HT1080 (cell line): Measurements from ENCODE around the gene ASB3. TPM values are rescaled to one million over a fixed set of nuclear protein-coding genes. Genes with fewer than 3 reads are reported as not detected.

ENCODE experiments used
- DNase-seq: peaks from one replicate; pipeline ENCODE4 v3.0.0-alpha.2; 2015; ENCODE audit warnings: low read depth
- total RNA-seq: library from RNA; depleted of rRNA; stranded (reverse); fragments of >200 nt; shearing (Covaris generic); gene quantifications from 2 replicates; pipeline ENCODE4 v1.2.3, GENCODE V29; 2014; rRNA removed

ASB3 gene
- total RNA-seq, 1 experiment from 2014 or later: 16.4 TPM

DNA sequence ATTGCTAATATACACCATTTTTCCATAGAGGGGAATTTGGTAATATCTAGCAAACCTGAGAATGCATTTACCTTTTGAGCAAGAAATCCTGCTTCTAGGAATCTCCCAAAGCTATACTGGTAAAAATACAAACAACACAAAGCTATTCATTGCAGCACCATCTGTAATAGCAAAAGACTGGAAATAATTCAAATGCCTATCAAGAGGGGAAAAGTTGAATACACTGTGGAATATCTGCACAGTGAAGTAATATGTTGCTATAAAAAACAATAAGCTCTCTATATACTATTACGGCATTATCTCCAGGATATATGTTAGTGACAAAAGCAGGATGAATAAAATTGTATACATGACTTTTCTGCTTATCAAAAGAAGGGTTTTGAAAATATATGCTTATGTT, 131.5 kb downstream of the ASB3 start:
- DNase-seq: no peak

DNA sequence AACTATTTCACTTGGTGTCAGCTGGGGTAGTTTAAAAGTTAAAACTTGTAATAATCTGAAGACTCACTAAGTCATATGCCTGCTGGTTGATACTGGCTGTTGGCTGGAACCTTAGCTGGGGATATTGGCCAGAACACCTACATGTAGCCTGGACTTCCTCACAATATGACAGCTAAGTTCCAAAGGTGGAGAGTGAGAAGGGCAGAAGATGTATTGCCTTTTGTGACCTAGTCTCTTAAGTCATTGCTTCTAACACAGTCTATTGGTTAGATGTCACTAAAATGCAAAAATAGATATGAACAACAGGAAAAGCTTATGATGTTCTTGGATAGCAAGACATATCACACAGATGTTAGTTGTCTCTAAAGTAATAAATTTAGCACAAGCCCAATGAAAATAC, 132.4 kb downstream of the ASB3 start:
- DNase-seq: no peak

DNA sequence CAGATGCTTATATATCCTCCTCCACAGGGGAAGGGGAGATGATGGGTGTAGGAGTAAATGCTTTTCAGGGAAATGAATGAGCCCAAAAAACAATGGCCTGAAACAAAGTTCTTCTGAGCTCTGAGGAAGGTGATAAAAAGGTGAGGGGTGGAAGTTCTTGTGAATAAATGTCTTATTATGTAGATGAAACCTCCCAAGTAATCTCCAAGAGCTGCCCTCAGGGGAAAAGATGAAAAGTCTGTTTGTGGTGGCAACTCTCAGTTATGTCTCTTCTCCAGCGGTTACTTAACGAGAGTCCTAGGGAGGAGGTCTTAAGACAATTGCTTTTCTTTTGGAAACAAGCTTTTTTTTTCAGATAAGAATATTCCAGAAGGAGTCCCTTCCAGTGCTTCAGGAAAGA, 134.6 kb downstream of the ASB3 start:
- no peak for DNase-seq

DNA sequence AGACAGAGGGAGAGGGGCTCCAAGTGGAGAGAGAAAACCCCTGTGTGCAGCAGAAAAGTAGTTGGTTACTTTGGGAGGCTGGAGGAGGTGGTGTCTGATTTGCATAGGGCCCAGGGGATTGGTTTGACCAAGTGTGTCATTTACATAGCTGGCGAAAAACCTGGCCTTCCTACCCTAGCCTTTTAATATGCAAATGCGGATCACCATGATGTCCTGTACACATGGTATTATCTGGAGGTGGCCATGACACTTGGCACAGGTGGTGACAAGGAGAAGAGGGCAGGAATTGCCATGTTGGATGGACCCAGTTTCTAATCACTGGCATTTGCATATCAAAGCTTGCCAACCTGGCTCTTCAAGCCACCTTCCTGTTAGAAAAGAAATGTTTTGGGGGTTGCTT, 140.0 kb downstream of the ASB3 start:
- DNase-seq: no peak

DNA sequence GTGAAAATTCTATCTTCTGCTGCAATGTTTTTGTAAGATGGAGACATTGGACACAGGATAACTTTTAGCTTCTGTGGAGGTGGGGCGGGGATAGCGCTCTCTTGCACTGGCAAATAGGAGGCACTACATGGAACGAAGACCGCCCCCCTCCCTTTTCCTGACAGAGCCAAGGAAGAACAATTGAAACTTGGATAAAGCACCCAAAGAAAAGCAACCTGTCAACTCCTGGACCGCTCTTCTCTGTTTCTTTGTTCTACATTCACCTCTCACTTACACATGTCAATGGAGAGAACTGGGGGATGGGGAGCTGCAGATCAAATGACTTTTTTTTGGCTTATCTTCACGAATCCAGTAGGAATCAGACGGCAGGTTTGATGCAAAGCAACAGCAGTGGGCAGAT, 145.5 kb downstream of the ASB3 start:
- no peak for DNase-seq

DNA sequence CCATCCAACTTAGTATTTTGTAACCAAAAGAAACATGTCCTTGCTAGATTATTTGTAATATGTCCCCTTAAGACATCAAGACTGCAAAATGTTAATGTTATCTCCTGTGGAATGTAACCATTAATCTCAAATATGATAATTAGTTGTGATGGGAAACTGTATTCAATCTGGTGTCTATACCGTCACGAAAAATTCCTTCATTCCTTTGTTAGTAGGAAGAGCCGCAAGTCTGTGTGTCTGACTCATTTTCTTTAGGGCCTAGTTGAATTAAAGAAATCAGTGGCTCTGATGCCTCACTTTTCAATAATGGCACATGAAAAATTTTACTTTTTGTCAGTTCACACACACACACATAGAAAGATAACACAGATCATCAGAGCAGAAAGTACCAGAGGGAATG, 146.3 kb downstream of the ASB3 start:
- no peak for DNase-seq

DNA sequence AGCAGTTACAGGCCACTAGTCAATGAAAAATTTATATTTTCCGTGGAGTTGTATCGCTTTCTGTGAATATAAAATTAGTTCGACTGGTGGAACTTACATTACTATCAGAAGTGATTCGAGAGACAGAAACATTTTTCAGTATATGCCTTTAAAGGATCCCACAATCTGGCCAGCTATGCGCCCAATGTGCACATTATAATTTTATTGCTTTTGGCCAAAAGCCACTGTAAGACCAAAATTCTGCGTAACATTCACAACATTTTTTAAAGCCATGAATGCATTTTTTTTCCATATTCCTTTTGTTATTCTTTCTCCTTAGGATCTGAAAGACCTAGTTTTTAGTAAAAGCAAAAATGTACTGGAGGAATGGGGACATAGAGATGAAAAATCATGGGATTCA, 150.2 kb downstream of the ASB3 start:
- no peak for DNase-seq

DNA sequence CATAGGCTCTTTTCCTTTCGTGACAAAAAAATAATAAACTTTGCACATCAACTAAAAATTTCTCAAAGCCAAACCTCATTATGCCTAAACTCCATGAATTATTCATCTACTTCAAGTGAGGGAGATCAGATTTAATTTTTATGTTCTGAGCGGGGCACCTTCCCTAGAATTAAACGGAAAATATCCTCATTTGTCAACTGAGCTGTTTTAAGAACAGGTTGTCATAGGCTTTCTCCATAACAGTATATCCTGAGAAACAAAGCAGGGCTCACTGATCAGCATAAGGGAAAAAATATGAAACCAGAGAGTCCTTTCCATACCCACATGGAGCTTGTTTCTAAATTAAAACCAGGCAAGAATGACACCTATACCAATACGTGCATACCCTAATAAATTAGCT, 150.6 kb downstream of the ASB3 start:
- no peak for DNase-seq

DNA sequence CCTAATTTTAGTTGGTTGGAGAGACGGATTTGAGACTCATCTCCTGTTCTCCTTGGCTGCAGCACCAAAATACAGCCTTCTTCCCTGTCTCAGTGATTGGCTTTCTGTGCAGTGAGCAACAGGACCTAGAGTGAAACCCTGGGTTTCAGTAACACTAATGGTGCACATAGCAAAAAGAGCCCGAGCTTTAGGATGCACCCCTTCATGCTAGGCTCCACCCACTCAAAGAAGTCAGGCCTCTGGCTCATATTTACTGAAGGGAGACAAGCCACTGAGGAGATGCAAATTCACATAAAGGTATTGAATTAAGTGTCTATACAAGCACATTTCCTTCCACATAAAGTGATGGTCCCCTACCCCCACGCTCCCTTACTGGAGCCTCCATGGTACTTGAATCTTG, 151.1 kb downstream of the ASB3 start:
- DNase-seq: no peak

DNA sequence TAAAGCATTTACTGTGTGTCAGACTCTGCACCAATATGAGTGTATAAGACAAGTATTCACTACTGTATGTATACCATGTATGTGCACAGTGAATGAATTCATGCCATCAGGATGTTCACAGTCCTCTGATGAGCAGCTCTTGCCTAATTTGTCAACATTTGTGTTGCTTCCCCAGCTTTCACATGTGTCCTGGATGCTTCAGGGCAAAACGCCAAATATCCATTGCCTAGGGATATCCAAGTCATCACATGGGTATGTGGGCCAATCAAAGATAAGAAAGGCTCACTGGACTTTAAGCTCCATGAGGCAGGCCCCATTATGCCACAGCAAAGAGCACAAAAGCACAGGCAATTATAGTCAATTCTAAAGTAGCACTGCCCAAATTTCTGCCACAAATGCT, 153.3 kb downstream of the ASB3 start:
- peak; percentile 10 for DNase-seq

DNA sequence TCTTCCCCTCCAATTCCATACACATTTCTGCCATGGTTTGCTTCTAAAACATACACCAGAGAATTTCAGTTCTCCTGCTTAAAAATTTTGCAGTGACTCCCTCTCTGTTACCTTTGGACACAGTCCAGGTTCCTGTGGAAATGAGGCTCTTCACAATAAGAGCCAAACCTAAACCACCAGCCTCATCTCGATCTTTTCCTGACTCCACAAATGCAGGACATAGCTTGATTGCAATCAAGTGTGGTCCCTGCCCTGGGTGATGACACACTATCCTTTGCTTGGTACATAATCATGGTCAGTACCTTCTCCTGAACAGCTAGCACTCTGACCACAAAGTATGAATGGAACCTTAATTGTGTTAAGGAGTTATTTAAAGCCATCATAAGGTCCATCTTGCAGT, 154.0 kb downstream of the ASB3 start:
- DNase-seq: peak; percentile 37

DNA sequence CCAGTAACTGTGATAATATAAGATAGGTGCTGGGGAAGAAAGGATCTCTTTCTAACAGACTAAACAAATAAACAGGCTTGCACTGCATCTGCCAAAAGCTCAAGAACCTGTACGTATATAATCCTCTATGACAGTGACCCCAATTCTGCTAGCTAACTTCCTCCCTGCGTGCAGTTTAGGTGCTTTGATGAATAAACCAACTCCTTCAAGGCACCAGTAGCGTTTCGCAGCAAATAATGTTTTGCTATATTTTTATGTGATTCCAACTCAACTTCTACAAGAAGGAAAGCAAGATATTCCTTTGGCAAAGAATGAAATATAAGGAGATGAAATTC, 154.7 kb downstream of the ASB3 start:
- DNase-seq: no peak

DNA sequence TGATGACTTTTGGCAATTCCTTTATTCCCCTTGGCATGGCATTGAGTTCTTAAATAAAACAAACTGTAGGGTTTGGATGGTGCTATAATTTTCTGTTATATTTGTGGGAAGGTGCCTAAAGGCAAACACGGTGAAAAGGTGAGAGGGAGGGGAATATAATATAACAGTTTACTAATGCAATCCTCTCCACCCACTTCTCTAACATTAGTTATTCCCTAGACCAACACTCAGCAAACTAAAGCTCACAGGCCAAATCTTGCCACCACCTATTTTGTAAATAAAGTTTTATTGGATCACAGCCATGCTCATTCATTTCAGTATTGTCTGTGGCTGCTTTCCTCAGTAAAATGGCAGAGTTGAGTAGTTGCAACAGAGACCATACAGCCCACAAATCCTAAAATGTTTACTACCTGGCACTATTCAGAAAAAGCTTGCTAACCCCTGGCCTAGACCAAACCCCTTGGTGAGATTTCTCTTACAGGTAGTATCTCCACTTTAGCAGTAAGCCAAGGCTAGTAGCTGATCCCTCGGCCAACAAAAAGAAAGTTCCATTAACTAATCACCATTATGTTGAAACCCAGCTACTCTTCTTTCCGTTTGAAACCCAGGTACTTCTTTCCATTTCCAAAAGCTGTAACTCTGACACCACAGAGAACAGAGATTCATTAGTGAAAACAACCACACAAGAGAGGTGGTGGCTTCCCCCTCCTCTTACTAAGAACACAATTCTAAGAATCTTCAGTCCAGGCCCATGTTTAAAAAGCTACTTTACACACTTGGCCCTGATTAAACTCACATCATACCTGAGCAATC, 155.2 kb downstream of the ASB3 start:
- DNase-seq: no peak

DNA sequence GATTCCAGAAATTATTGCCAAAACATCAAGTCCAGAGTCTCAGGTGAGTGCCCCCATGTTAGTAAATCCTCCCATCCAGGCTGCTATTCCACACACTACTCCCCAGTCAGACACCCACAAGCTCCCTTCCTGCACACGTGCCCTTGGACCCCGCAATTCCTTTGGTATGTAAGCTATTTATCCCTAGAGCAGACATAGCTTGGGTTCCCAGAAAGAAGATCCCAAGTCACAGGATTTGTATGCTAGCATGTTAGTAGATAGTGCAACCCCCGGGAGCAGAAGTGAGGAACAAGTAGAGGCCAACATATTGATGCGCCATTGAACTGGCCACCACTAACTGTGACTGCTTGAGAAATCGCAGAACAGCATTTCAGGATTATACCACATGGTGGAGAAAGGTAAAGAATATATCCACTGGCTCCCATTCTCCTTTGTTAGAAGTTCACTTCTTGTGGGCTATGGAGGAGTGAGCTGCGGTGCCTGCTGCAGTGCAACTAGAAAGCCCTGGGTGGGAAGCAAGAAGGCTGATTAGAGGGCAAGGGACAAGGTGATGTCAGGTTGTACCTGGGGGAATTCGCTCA, 156.6 kb downstream of the ASB3 start:
- DNase-seq: no peak

DNA sequence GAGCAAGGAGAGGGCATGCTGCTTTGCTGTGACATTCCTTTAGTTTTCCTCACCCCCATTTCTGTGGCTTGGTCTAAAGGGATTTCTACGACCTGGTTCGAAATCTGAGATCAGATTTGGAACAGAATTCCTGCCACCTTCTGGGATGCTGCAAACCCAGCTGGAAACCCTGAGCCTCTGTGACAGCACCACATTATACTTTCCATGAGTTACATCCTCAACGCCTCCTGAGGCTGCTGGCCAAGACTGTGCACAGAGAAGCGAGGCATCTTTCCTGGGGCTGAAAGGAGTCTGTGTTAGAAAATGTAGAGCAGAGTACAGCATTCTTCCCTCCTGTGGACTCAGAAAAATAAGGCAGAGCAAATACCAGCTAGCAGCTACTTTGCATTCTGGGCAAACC, 157.3 kb downstream of the ASB3 start:
- DNase-seq: no peak

DNA sequence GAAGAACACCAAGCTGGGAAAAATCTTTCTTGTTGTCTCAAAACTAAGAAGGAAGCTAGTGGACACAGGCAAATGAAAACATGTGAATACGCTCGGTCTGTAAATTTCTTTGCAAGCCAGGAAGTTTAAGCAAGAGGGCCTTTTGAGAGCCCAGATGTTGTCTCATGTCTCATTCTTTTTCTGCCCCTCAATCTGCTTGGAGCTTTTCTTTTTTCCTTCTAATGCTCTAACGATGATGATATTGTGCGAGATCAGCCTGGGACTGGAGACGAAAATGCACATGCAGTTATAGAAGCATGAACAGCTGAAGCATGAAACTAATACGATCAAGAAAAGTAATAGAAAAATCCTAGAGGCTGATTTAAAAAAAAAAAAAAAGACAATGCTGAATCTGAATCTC, 157.8 kb downstream of the ASB3 start:
- no peak for DNase-seq

DNA sequence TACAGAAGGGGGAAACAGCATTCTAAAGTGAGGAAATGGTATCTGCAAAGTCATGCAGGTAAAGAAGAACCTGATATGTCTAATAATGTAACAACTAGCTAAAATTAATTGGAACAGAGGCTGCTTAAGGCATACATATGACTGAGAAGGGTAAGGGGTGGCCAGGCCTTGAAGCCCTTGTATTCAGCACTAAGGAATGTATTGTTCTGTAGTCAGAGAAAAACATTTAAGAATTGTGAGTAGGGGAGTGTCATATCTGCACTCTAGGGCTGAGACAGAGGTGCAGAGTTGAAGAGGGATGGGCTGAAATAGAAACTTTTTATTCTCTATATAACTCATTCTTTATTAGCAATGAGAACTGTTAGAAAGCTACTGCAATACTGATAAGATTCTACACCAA, 164.6 kb downstream of the ASB3 start:
- DNase-seq: no peak

DNA sequence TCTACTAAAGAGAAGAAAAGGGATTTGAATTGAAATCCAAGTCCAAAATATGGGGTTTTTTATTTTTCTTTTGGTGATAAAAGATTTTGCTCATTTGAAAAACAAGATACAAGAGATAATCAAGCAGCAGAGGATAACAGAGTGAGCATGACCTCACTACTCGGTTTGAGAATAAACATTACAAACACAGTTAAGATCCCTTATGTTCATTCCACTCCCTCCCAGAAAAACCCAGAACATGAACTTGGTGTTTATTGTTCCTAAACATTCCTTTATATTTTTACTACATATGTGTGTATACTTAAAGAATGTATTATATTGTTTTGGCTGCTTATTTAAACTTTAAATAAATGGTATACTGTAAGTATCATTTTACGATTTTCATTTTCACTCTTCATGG, 165.8 kb downstream of the ASB3 start:
- no peak for DNase-seq

Other genes starting within 250 kb of the ASB3 start
- gene CHAC2, start 19.1 kb downstream of the ASB3 start, total RNA-seq: 21.3 and 27.4 TPM in 2 replicates
- gene ERLEC1, start 91 bp upstream of the ASB3 start, total RNA-seq: 55.0 and 70.2 TPM in 2 replicates
- 0.70 and 1.2 TPM in 2 replicates for gene GPR75, start 73.0 kb upstream of the ASB3 start, total RNA-seq
- gene PSME4, start 184.0 kb upstream of the ASB3 start, total RNA-seq: 31.2 and 39.2 TPM in 2 replicates